ENCODE data around the gene KCNA5. TPM values are rescaled to one million over a fixed set of nuclear protein-coding genes. Genes with fewer than 3 reads are reported as not detected.

The KCNA5 gene
- total and polyA plus RNA-seq, 9 of the 15 experiments (the other 6 are each of a cell fraction or from before 2014, with no cell fraction given) = not detected

DNA sequence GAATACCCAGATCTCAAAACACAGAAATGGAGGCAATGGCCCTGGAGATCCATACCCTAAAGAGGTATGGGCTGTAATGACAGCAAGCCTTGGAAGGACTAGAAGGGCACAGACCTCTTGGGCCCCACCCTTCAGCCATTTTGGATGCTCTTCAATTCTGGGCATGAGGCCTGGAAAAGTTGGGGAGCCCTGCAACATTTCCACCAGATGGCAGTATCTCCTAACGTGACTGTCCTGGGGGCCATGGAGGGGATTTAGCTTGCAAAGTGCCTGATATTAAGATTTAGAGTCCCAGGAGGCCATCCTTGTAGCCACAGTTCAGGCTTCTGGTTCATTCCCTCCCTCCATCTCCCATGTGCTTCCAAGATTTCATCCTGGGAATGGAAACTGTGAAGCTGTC, 30.2 kb downstream of the KCNA5 start:
- POLR2A ChIA-PET = interaction anchor here (0.6 kb wide), 1 partner anchor 30 kb away, joined by 3 read pairs; the partner anchor contains the start of gene KCNA5

More for the DNA sequence above, 30.2 kb downstream of the KCNA5 start:
- no peaks in the 10 kb centered on the region for H3K9me1 ChIP-seq (ENCODE audit: control insufficient read depth, insufficient read depth, low read length)
- no TSS peak for BruUV-seq (replicated peaks)
- no peak overlapping the region for H3K9ac ChIP-seq (ENCODE audit: insufficient read depth in 1 of 2, low read depth in 2 of 2, low read length in 2 of 2)
- DNase-seq (ENCODE audit: extremely low read depth in 1 of 4, low spot score in 3 of 4) (peak in 2 of 4 experiments; percentile 10 to 33), FAIRE-seq (no peak), ATAC-seq (peak; percentile 57; the same call in 2 of the 3 replicates)
- TF ChIP-seq RAD21 (CRISPR knock-in tag; conservative IDR thresholded peaks at IDR 0.05 in 1 of 2, IDR thresholded peaks at IDR 0.05 in 1 of 2) (peak in 1 of 2 experiments; percentile 45; a peak in 2 of 4 replicates), NFRKB (IDR thresholded peaks at IDR 0.05; ENCODE audit: low read depth) (no peak), TFAP4 (CRISPR knock-in tag; IDR thresholded peaks at IDR 0.05; ENCODE audit: borderline replicate concordance) (no peak), YY1 (IDR thresholded peaks at IDR 0.05; ENCODE audit: borderline replicate concordance in 1 of 3, control insufficient read depth in 1 of 3, extremely low read depth in 1 of 3, insufficient read depth in 3 of 3, insufficient read length in 1 of 3, insufficient replicate concordance in 2 of 3, low read depth in 1 of 3, low read length in 2 of 3) (peak in 1 of 3 experiments; percentile 68)
- TF ChIP-seq, protein P1, sequence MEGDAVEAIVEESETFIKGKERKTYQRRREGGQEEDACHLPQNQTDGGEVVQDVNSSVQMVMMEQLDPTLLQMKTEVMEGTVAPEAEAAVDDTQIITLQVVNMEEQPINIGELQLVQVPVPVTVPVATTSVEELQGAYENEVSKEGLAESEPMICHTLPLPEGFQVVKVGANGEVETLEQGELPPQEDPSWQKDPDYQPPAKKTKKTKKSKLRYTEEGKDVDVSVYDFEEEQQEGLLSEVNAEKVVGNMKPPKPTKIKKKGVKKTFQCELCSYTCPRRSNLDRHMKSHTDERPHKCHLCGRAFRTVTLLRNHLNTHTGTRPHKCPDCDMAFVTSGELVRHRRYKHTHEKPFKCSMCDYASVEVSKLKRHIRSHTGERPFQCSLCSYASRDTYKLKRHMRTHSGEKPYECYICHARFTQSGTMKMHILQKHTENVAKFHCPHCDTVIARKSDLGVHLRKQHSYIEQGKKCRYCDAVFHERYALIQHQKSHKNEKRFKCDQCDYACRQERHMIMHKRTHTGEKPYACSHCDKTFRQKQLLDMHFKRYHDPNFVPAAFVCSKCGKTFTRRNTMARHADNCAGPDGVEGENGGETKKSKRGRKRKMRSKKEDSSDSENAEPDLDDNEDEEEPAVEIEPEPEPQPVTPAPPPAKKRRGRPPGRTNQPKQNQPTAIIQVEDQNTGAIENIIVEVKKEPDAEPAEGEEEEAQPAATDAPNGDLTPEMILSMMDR (IDR thresholded peaks at IDR 0.05 in 2 of 3, conservative IDR thresholded peaks at IDR 0.05 in 1 of 3; ENCODE audit: insufficient read depth in 2 of 3, low read depth in 1 of 3, low read length in 3 of 3) = peak; percentile 33 to 59 (median 38); a peak in 4 of 6 replicates
- 0% methylated on average over 1 of the region's 1 CpG for WGBS (ENCODE audit: insufficient coverage, low coverage, missing lambda C conversion rate)
- no peaks in the 10 kb centered on the region for H3K4me1 ChIP-seq (replicated peaks in 1 of 2; ENCODE audit: control insufficient read depth in 2 of 2, insufficient read depth in 2 of 2, low read length in 2 of 2)
- H3K9me3 ChIP-seq (replicated peaks; ENCODE audit: control insufficient read depth, insufficient read depth, low read depth, low read length) = no peaks in the 10 kb centered on the region
- H3K27ac ChIP-seq (ENCODE audit: extremely low read depth, low read depth, low read length) = no peak overlapping the region
- no peak overlapping the region for H3K4me3 ChIP-seq
- intact Hi-C loops (cut with micrococcal nuclease) (no loop called here), in situ Hi-C loops (cut with MboI) (no loop called here)
- H2AFZ ChIP-seq (ENCODE audit: low read depth, low read length) = no peak overlapping the region
- no peak overlapping the region for H3K4me2 ChIP-seq (ENCODE audit: insufficient read depth, low read length)
- peaks cover 0 to 9% of the 10 kb centered on the region in 2 experiments; a peak in 2 of 5 replicates for H3K27me3 ChIP-seq (ENCODE audit: control insufficient read depth in 2 of 2, insufficient read depth in 2 of 2, low read length in 2 of 2)
- CTCF ChIA-PET (ENCODE audit: low intra/inter-chr PET ratio) = no interaction called here
- H4K20me1 ChIP-seq (replicated peaks; ENCODE audit: control insufficient read depth, insufficient read depth, low read length) = no peaks in the 10 kb centered on the region; the same call in 1 of the 2 replicates
- H3K36me3 ChIP-seq (ENCODE audit: control insufficient read depth, insufficient read depth, low read length) = no peaks in the 10 kb centered on the region
- no peaks in the 10 kb centered on the region for H3K79me2 ChIP-seq (ENCODE audit: control insufficient read depth, insufficient read depth, low read length)
